Measurements from ENCODE around the gene FOXP3. TPM values are rescaled to one million over a fixed set of nuclear protein-coding genes. Genes with fewer than 3 reads are reported as not detected.

The FOXP3 gene
- total and polyA plus RNA-seq, 8 donors = 0.29 to 1.0 (median 0.50) TPM

GRCh38 chrX:49205443-49205842 is 59.1 kb downstream of the FOXP3 start:
- no peaks in the 10 kb centered on the region for H3K27me3 ChIP-seq
- no peak overlapping the region for H3K4me3 ChIP-seq
- H3K36me3 ChIP-seq = no peaks in the 10 kb centered on the region
- H3K4me1 ChIP-seq = no peaks in the 10 kb centered on the region
- H3K9me3 ChIP-seq = no peaks in the 10 kb centered on the region
- intact Hi-C loops (cut with DNase I) = no loop called here
- H3K27ac ChIP-seq = no peak overlapping the region
- TF ChIP-seq CTCF (IDR thresholded peaks at IDR 0.05) = no peak
- ATAC-seq (no peak), DNase-seq (no peak)

- Histone ChIP-seq H3K27me3 (no peaks in the 10 kb centered on the region), H3K36me3 (no peaks in the 10 kb centered on the region), H3K4me3 (no peak overlapping the region), H3K4me1 (no peaks in the 10 kb centered on the region), H3K9me3 (no peaks in the 10 kb centered on the region), H3K27ac (no peak overlapping the region)
- no peak for ATAC-seq
- TF ChIP-seq CTCF (IDR thresholded peaks at IDR 0.05) = no peak
- intact Hi-C loops (cut with DNase I) = no loop called here
- DNase-seq = no peak
Observed at GRCh38 chrX:49204709-49205108, 59.8 kb downstream of the FOXP3 start.

- TF ChIP-seq CTCF (IDR thresholded peaks at IDR 0.05) = no peak
- intact Hi-C loops (cut with DNase I) = no loop called here
- no peaks in the 10 kb centered on the region for H3K9me3 ChIP-seq
- H3K4me1 ChIP-seq = no peaks in the 10 kb centered on the region
- H3K27me3 ChIP-seq = no peaks in the 10 kb centered on the region
- H3K36me3 ChIP-seq = no peaks in the 10 kb centered on the region
- no peak for DNase-seq
- H3K4me3 ChIP-seq = no peak overlapping the region
- H3K27ac ChIP-seq = no peak overlapping the region
- ATAC-seq = no peak
Observed at GRCh38 chrX:49204017-49204416, 60.5 kb downstream of the FOXP3 start.

- ATAC-seq (no peak), DNase-seq (no peak)
- no peaks in the 10 kb centered on the region for H3K36me3 ChIP-seq
- no peaks in the 10 kb centered on the region for H3K27me3 ChIP-seq
- H3K27ac ChIP-seq = no peak overlapping the region
- no peak for TF ChIP-seq CTCF (IDR thresholded peaks at IDR 0.05)
- H3K4me1 ChIP-seq = no peaks in the 10 kb centered on the region
- intact Hi-C loops (cut with DNase I) = no loop called here
- H3K9me3 ChIP-seq = no peaks in the 10 kb centered on the region
- no peak overlapping the region for H3K4me3 ChIP-seq
Observed at GRCh38 chrX:49203536-49203935, 61.0 kb downstream of the FOXP3 start.

- H3K9me3 ChIP-seq = no peaks in the 10 kb centered on the region
- peak; percentile 26 for ATAC-seq
- H3K4me1 ChIP-seq = no peaks in the 10 kb centered on the region
- no peaks in the 10 kb centered on the region for H3K27me3 ChIP-seq
- H3K36me3 ChIP-seq = no peaks in the 10 kb centered on the region
- intact Hi-C loops (cut with DNase I) = no loop called here
- H3K27ac ChIP-seq = no peak overlapping the region
- TF ChIP-seq CTCF (IDR thresholded peaks at IDR 0.05) = no peak
- no peak for DNase-seq
- H3K4me3 ChIP-seq = no peak overlapping the region
Observed at GRCh38 chrX:49202022-49202421, 62.5 kb downstream of the FOXP3 start.

Other genes starting within 250 kb of the FOXP3 start
- 10 to 100 TPM; 48.0 to 63.5 TPM for gene TFE3, start 221.4 kb downstream of the FOXP3 start, total RNA-seq
- 10 to 100 TPM; 36.2 to 46.6 (median 40.2) TPM for gene TFE3, start 221.4 kb downstream of the FOXP3 start, polyA plus RNA-seq (ENCODE audit: insufficient read length in 6 of 6)
- 10 to 100 TPM in 1 of 2 donors, 1 to 10 TPM in 1; 9.7 to 11.9 TPM for gene CCDC120, start 205.7 kb downstream of the FOXP3 start, total RNA-seq
- gene CCDC120, start 205.7 kb downstream of the FOXP3 start, polyA plus RNA-seq (ENCODE audit: insufficient read length in 6 of 6) = 10 to 100 TPM; 13.5 to 19.5 (median 16.2) TPM
- gene PRAF2, start 190.7 kb downstream of the FOXP3 start, total RNA-seq = 10 to 100 TPM; 37.3 to 40.0 TPM
- gene PRAF2, start 190.7 kb downstream of the FOXP3 start, polyA plus RNA-seq (ENCODE audit: insufficient read length in 6 of 6) = 10 to 100 TPM; 26.6 to 38.0 (median 33.3) TPM
- 10 to 100 TPM; 47.5 to 51.6 TPM for gene WDR45, start 184.8 kb downstream of the FOXP3 start, total RNA-seq
- gene WDR45, start 184.8 kb downstream of the FOXP3 start, polyA plus RNA-seq (ENCODE audit: insufficient read length in 6 of 6) = 10 to 100 TPM; 45.8 to 61.5 (median 48.2) TPM
- 10 to 100 TPM; 15.5 to 15.7 TPM for gene GPKOW, start 141.0 kb downstream of the FOXP3 start, total RNA-seq
- 10 to 100 TPM; 19.9 to 24.8 (median 22.2) TPM for gene GPKOW, start 141.0 kb downstream of the FOXP3 start, polyA plus RNA-seq (ENCODE audit: insufficient read length in 6 of 6)
- 1 to 10 TPM; 5.6 to 9.4 TPM for gene MAGIX, start 102.0 kb downstream of the FOXP3 start, total RNA-seq
- 1 to 10 TPM; 1.6 to 4.0 (median 2.2) TPM for gene MAGIX, start 102.0 kb downstream of the FOXP3 start, polyA plus RNA-seq (ENCODE audit: insufficient read length in 6 of 6)
- 100 to 1,000 TPM in 1 of 2 donors, 10 to 100 TPM in 1; 79.8 to 241 TPM for gene PLP2, start 92.8 kb downstream of the FOXP3 start, total RNA-seq
- gene PLP2, start 92.8 kb downstream of the FOXP3 start, polyA plus RNA-seq (ENCODE audit: insufficient read length in 6 of 6) = 10 to 100 TPM; 42.7 to 62.7 (median 49.7) TPM
- 10 to 100 TPM; 14.0 to 17.6 TPM for gene PRICKLE3, start 78.3 kb downstream of the FOXP3 start, total RNA-seq
- 1 to 10 TPM; 5.5 to 6.6 (median 5.6) TPM for gene PRICKLE3, start 78.3 kb downstream of the FOXP3 start, polyA plus RNA-seq (ENCODE audit: insufficient read length in 6 of 6)
- 1 to 10 TPM; 2.1 to 3.0 TPM for gene SYP, start 64.5 kb downstream of the FOXP3 start, total RNA-seq
- gene SYP, start 64.5 kb downstream of the FOXP3 start, polyA plus RNA-seq (ENCODE audit: insufficient read length in 6 of 6) = 1 to 10 TPM; 2.7 to 4.2 (median 3.1) TPM
- gene CACNA1F, start 31.4 kb downstream of the FOXP3 start, total RNA-seq = under 1 TPM; 0.21 to 0.73 TPM
- under 1 TPM; 0.20 to 0.63 (median 0.25) TPM for gene CACNA1F, start 31.4 kb downstream of the FOXP3 start, polyA plus RNA-seq (ENCODE audit: insufficient read length in 6 of 6)
- gene CCDC22, start 29.2 kb downstream of the FOXP3 start, total RNA-seq = 10 to 100 TPM; 14.4 to 16.8 TPM
- gene CCDC22, start 29.2 kb downstream of the FOXP3 start, polyA plus RNA-seq (ENCODE audit: insufficient read length in 6 of 6) = 10 to 100 TPM; 12.9 to 16.3 (median 14.6) TPM
- gene PPP1R3F, start 5.1 kb upstream of the FOXP3 start, total RNA-seq = 1 to 10 TPM; 4.5 to 5.0 TPM
- gene PPP1R3F, start 5.1 kb upstream of the FOXP3 start, polyA plus RNA-seq (ENCODE audit: insufficient read length in 6 of 6) = 1 to 10 TPM; 5.5 to 7.5 (median 6.5) TPM
- not detected for gene GAGE10, start 38.9 kb upstream of the FOXP3 start, total RNA-seq
- gene GAGE10, start 38.9 kb upstream of the FOXP3 start, polyA plus RNA-seq (ENCODE audit: insufficient read length in 6 of 6) = under 1 TPM in 2 of 6 donors, not detected in 4; 0.31 to 0.33 TPM
- gene GAGE12J, start 57.3 kb upstream of the FOXP3 start, total RNA-seq = not detected
- gene GAGE12J, start 57.3 kb upstream of the FOXP3 start, polyA plus RNA-seq (ENCODE audit: insufficient read length in 6 of 6) = not detected
- not detected for gene GAGE13, start 66.9 kb upstream of the FOXP3 start, total RNA-seq
- gene GAGE13, start 66.9 kb upstream of the FOXP3 start, polyA plus RNA-seq (ENCODE audit: insufficient read length in 6 of 6) = not detected

Measured in left lung (tissue), 10 donors.